ENCODE results near the gene TFF3. TPM values are rescaled to one million over a fixed set of nuclear protein-coding genes. Genes with fewer than 3 reads are reported as not detected.

TFF3 gene
- total and polyA plus RNA-seq, 2 experiments from 2014 or later = 84.4 to 589 TPM

DNA sequence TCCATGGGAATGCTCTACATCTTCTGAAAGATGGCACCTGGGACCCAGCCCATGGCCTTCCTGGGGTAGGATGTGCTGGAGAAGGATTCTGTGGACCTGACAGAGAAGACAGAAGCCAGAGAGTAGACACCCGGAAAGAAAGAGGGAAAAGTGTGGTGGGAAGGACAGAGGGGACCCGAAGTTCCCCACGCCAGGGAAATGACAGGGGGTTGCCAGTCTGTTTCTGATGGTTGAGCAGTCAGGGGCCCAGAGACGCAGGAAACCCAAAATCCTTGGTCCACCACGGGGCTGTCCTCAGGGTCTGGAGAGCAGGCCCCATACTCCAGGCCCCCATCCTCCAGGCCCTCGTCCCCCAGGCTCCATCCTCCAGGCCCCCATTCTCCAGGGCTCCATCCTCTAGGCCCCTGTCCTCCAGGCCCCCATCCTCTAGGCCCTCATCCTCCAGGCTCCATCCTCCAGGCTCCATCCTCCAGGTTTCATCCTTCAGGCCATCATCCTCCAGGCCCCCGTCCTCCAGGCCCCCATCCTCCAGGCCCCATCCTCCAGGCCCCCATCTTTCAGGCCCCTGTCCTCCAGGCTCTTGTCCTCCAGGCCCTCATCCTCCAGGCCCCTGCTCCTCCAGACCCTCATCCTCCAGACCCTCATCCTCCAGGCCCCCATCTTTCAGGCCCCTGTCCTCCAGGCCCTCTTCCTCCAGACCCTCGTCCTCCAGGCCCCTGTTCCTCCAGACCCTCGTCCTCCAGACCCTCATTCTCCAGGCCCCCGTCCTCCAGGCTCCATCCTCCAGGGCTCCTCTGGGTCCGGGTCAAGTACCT lies 36.6 kb upstream of the TFF3 start:
- no peak for DNase-seq (ENCODE audit: low spot score)

DNA sequence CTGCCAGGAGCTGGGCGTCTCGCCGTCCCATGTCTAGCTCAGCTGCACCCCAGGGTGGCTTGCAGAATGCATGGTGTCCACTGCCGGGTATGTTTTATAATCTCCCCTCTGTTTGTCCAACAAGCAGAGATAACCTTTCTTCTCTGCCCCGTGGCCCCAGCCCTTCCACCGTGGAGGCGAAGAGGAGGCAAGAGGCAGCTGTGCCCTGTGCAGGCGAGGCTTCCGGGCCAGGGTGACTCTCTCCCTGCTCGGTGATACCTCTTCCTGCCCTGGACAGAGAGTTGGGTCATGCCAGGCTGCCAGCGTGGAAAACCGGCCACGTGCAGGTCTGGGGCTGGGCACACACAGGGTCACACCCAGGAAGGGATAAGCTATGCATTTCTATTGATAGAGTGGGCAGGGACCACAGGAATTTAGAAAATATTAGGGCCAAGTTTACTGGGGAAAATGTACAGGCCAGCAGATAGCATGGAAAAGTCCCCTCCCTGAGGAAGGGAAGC lies 35.8 kb upstream of the TFF3 start, which contains the start of gene TFF2:
Gene TFF2, minus strand, starts transcription at position 68 of the 500 bp plus-strand sequence. Its CDS starts 37 bp downstream, at position 31.
- Histone ChIP-seq H3K9me2 (replicated peaks; ENCODE audit: insufficient read depth) (no peaks in the 10 kb centered on the region), H4K20me1 (ENCODE audit: insufficient read depth, poor library complexity, severe bottlenecking) (no peaks in the 10 kb centered on the region), H2AFZ (no peak within 1 kb of the TSS), H3K4me1 (ENCODE audit: insufficient read depth) (no peaks in the 10 kb centered on the region), H3K27me3 (no peaks in the 10 kb centered on the region), H3K9me3 (ENCODE audit: low read depth) (no peaks in the 10 kb centered on the region), H3K79me2 (no peaks in the 10 kb centered on the region), H3K27ac (peak within 1 kb of the TSS; percentile 18), H3K36me3 (replicated peaks; ENCODE audit: insufficient read depth, low read depth) (no peaks in the 10 kb centered on the region), H3K4me3 (no peak within 1 kb of the TSS), H3K4me2 (no peak within 1 kb of the TSS)
- no peak for DNase-seq (ENCODE audit: low spot score)
- TF ChIP-seq, protein P1, sequence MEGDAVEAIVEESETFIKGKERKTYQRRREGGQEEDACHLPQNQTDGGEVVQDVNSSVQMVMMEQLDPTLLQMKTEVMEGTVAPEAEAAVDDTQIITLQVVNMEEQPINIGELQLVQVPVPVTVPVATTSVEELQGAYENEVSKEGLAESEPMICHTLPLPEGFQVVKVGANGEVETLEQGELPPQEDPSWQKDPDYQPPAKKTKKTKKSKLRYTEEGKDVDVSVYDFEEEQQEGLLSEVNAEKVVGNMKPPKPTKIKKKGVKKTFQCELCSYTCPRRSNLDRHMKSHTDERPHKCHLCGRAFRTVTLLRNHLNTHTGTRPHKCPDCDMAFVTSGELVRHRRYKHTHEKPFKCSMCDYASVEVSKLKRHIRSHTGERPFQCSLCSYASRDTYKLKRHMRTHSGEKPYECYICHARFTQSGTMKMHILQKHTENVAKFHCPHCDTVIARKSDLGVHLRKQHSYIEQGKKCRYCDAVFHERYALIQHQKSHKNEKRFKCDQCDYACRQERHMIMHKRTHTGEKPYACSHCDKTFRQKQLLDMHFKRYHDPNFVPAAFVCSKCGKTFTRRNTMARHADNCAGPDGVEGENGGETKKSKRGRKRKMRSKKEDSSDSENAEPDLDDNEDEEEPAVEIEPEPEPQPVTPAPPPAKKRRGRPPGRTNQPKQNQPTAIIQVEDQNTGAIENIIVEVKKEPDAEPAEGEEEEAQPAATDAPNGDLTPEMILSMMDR (IDR thresholded peaks at IDR 0.05; ENCODE audit: poor library complexity) = no peak
- TF ChIP-seq EZH2phosphoT487 (IDR thresholded peaks at IDR 0.05; ENCODE audit: low read depth, severe bottlenecking, unreplicated experiment) (no peak), EZH2 (IDR thresholded peaks at IDR 0.05; ENCODE audit: borderline replicate concordance) (no peak)
- 62% methylated on average over 13 of the region's 13 CpGs for WGBS (ENCODE audit: low lambda C conversion rate, missing lambda C conversion rate)

More for the DNA sequence above, 36.6 kb upstream of the TFF3 start:
- H3K27ac ChIP-seq = no peak overlapping the region
- H3K27me3 ChIP-seq = no peaks in the 10 kb centered on the region
- 86% methylated on average over 9 of the region's 11 CpGs for WGBS (ENCODE audit: low lambda C conversion rate, missing lambda C conversion rate)
- H3K4me2 ChIP-seq = no peak overlapping the region
- no peaks in the 10 kb centered on the region for H3K9me2 ChIP-seq (replicated peaks; ENCODE audit: insufficient read depth)
- H3K9me3 ChIP-seq (ENCODE audit: low read depth) = no peaks in the 10 kb centered on the region
- no peaks in the 10 kb centered on the region for H3K4me1 ChIP-seq (ENCODE audit: insufficient read depth)
- H2AFZ ChIP-seq = no peak overlapping the region
- H3K4me3 ChIP-seq = no peak overlapping the region
- H3K36me3 ChIP-seq (replicated peaks; ENCODE audit: insufficient read depth, low read depth) = no peaks in the 10 kb centered on the region
- H3K79me2 ChIP-seq = no peaks in the 10 kb centered on the region
- H4K20me1 ChIP-seq (ENCODE audit: insufficient read depth, poor library complexity, severe bottlenecking) = no peaks in the 10 kb centered on the region
- TF ChIP-seq, protein P1 (IDR thresholded peaks at IDR 0.05; ENCODE audit: poor library complexity) = no peak
- TF ChIP-seq EZH2 (IDR thresholded peaks at IDR 0.05; ENCODE audit: borderline replicate concordance) (no peak), EZH2phosphoT487 (IDR thresholded peaks at IDR 0.05; ENCODE audit: low read depth, severe bottlenecking, unreplicated experiment) (no peak)

DNA sequence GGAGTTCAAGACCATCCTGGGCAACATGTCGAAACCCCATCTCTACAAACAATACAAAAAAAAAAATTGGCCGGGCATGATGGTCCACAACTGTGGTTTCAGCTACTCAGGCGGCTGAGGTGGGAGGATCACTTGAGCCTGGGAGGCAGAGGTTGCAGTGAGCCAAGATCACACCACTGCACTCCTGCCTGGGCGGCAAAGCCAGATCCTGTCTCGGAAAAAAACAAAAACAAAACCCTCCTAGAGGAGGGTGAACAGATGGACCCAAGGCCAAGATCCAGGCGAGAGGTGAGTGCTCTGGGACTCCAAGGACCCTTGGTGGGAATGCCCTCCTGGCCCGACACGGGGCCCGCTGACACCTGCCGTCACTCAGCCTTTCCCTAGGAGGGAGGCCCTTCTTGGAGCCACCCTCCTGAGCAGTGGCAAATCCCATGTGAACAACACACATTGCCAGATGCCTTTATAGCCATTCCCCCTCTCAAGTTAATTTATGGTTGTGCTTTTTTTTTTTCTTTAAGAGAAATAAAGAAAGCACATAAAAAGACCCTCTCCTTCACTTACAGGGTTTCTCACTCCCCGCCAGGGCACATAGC lies 35.2 kb upstream of the TFF3 start:
- Histone ChIP-seq H3K27ac (peak overlapping the region; percentile 18), H3K79me2 (no peaks in the 10 kb centered on the region), H3K9me3 (ENCODE audit: low read depth) (no peaks in the 10 kb centered on the region), H3K4me1 (ENCODE audit: insufficient read depth) (no peaks in the 10 kb centered on the region), H3K36me3 (replicated peaks; ENCODE audit: insufficient read depth, low read depth) (no peaks in the 10 kb centered on the region), H4K20me1 (ENCODE audit: insufficient read depth, poor library complexity, severe bottlenecking) (no peaks in the 10 kb centered on the region), H3K9me2 (replicated peaks; ENCODE audit: insufficient read depth) (no peaks in the 10 kb centered on the region), H3K4me2 (no peak overlapping the region), H3K27me3 (no peaks in the 10 kb centered on the region), H3K4me3 (no peak overlapping the region), H2AFZ (no peak overlapping the region)
- no peak for TF ChIP-seq EZH2 (IDR thresholded peaks at IDR 0.05; ENCODE audit: borderline replicate concordance)
- no peak for TF ChIP-seq EZH2phosphoT487 (IDR thresholded peaks at IDR 0.05; ENCODE audit: low read depth, severe bottlenecking, unreplicated experiment)
- TF ChIP-seq, protein P1 (IDR thresholded peaks at IDR 0.05; ENCODE audit: poor library complexity) = no peak
- no peak for DNase-seq (ENCODE audit: low spot score)
- 76% methylated on average over 11 of the region's 11 CpGs for WGBS (ENCODE audit: low lambda C conversion rate, missing lambda C conversion rate)
